NCI-H1417 treated with DMSO at 0.1 percent for 48 hours (cell line): Measurements from ENCODE around the gene RGS7.
"Not testable (repeated sequence)": the region's sequence is repeated elsewhere in the genome, so short reads cannot be mapped to it uniquely, and the experiment has no call there.

Source experiments
- DNase-seq: peaks from one replicate; lab custom pipeline; 2025; lab: John Stamatoyannopoulos, UW

Gene RGS7

DNA sequence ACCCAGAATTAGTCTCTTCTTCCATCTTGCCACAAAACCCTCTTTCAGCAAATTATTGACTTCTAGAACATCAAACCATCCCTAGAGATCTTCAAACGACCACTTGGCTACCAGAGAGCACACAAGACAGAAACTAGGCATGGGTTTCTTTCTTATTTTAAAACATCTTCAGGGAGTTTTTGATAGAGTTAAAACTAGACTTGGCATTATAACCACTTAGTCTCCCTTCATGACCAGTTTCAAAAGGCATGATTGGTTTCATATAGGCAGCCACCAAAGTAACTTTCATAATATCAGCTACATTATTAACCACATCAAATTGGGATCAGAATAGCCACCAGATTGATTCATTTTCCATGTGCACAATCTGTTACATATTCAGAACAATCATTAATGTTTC is 376.7 kb downstream of the RGS7 start:
- DNase-seq, result no peak

DNA sequence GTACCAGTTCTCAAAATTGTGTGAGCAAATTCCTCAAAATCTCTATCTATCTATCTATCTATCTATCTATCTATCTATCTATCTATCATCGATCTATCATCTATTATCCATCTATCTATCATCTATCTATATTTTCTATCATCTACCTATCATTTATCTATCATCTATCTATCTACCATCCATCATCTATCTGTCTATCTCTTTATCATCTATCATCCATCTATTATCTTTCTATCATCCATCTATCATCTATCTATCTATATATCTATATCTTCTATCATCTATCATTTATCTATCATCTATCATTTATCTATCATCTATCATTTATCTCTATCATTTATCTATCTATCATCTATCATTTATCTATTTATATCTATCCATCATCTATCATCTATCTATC is 380.3 kb downstream of the RGS7 start:
- no peak for DNase-seq

DNA sequence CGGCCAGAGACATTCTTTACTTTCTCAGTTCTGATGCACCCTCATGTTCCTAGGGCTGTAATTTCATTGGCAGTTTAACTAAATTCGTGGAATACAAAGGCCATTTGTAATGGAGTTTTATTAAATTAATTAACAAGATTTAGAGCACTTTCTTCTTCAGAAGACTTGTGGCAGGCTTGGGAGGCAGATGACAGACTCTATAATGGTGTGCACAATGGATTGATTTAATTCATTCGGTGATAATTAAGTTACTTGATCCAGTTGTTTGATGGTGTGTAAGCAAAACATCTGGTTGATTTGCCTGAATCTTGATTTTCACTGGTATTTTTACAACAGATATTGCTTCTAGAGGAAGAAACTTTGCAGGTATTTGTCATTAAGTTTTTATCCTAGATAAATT is 383.1 kb downstream of the RGS7 start:
- DNase-seq, result no peak

DNA sequence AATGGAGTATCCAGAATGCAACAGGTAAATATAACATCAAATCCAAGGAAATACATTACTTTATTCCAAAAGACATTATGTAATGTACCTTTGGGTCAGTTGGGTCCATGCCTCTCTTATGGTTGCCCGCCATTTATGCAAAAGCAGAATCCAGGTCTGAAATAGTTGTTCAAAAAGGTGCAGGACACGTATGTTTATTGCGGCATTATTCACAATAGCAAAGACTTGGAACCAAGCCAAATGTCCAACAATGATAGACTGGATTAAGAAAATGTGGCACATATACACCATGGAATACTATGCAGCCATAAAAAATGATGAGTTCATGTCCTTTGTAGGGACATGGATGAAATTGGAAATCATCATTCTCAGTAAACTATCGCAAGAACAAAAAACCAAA is 384.9 kb downstream of the RGS7 start:
- not testable (repeated sequence) for DNase-seq

DNA sequence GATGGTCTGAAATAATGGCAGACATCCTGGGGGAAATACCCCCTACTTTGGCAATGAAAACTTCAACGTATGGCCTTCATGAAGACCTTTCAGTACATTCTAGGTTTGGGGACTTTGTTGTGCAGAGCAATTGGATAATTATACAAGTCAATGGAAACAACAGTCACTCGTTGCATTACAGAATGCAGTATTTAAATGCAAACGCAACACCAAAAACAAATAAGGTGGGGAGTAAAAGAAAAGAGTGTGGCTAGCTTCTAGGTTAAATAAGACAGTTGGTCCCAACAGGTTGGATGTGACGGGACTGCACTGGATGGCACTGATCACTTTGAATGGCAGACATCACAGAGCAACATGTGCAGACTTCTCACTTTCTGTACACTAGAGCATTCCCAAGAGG is 386.8 kb downstream of the RGS7 start:
- no peak for DNase-seq

DNA sequence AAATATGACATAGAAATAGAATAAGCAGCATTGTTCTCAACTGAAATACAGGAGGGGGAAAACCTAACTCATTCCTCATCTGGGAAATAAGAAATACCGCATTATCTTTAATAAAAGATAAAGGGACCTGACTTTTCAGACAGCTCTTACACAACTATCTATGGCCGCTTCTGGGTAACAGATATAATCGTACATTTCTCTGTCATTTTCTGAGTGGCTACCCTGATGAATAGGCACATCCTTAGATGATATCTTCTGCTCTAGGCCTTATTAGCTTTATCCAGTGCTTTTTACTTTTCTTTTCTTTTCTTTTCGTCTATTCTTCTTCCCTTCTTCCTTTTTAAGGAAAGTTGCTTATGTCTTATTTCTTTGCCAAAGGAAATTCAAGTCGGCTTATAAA is 388.1 kb downstream of the RGS7 start:
- DNase-seq, result no peak

DNA sequence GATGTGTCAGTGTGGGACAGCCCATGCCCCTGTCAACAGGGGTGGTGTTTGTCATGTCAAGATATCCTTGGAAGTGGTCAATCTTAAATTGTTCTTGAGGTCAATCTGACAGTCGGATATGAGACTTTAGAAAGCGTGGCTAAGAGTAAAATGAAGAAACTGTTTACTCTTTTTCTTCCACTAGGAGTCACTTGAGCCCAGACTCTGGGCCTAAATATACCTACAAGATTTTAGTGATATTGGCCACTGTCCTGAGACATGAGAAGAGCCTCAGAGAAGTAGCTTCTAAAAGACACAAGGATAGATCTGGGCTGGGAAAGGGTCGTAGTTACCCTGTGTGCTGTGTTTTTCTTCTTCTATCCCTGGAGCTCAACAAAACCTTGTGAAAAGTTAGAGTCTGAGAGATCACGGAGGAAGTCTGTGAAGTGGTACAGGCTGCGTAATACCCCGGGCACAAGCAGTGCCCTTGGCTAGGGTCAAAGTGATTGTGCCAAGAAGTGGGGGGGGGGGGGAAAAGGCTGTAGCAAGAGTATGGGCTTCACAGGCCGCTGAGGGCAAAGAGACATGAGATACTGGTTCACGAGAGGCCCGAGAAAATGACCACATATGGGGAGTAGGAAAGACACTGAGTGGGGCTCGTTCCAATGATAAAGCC is 389.8 kb downstream of the RGS7 start:
- no peak for DNase-seq

DNA sequence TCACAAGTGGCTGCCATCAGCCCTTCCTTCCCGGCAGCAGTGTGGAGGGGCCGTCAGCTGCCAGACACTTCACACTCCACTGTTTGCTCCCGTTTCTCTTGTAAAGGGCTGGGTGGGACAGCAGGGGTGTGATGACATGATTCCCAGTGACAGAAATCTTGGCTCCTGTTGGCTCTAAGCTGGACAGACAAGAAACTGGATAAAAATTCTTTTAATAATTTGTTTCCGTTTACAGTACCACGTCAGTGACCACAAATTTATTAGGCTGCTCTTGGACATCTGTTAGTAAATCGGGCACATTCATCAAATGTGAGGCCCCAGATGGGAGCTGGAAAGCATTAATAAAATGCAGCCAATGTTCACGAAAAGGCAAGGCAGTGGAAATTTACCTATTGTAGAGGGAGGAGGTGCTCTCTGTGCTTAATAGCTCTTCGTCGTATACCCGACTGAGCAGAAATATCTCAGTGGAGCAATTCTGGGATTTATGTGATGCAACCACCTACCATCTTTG is 391.4 kb downstream of the RGS7 start:
- no peak for DNase-seq

DNA sequence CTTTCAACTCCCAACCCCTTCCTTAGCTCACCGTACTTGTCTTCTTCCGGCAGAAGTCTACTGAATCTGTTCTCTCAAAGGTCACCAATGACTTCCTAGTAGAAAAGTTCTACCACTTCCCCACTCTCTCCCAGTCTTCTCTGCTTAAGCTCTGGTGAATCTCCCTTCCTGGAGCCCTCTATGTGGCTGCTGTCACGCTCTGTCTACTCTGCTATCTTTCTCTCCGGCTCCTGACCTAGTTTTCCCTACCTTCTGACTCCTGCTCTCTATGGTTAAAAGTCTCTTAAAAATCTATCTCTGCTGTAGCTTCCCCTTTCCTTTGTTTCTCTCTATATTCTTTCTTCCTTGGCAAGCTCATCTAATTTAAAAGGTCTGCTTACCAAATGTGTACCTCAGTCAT is 394.9 kb downstream of the RGS7 start:
- DNase-seq, result no peak

DNA sequence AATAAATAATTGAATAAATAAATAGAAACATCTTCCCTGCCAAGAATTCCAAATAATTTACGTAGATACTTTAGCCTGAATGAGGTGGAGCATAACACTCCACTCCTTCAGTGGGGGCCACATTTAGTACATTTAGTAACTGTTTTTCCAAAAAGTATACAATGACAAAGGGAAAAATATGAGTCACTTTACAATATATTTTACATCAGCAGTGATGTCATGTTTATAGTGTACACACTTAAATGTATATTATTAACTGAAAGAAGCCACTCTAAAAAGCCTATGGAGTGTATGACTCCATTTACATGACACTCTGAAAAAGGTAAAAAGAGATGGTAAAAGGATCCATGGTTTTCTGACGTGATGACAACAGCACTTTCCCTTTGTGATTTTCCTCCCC is 400.6 kb downstream of the RGS7 start:
- no peak for DNase-seq

DNA sequence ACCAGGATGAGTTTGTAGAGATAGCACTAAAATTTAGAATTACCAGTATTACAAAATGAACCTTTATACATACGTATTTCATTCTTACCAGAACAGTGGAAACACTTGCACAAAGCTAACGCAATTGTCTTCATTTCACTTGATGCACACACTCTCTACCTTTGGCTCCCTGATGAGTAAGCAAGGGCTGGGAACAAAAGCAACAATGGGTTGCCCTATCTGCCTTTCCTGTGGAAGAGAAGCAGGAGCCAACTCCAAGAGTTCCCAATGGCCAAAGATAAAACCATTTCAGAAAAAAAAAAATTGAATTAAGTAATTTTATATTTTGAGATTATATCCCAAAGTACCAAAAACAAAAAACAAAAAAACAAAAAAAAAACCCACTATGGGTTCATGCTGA is 401.0 kb downstream of the RGS7 start:
- no peak for DNase-seq

DNA sequence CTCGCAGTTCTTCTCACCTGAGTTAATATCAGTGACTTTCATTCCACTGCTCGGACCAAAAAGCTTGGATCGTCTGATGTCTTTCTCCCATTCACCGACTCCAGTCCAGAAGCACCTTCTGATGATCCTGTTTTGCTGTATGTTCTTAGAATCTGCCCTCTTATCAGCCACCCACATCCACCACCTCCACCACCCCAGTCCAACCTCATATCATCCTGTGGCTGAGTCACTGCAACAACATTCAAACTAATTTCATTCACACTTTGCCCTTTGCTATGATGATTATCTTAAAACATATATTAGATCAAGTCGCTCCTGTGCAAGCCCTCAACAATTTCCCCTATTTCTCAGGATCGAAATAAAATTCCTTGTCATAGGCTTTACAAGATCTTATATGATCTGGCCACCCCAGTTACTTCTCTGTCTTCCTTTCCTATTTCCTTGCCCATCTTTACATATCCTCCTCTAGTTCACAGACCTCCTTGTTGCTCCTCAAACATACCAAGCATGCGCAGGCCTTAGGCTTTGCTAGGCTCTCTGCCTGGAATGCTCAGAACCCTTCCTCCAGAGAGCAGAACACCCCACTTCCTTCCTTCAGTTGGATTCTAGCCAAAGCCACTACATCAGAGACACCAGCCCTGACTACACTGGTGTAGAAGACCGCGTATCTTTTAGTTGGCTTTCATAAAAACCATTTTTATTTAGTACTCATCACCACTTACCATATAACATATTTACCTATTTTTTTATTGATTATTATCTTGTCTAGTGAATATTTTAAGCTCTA is 409.4 kb downstream of the RGS7 start:
- no peak for DNase-seq

DNA sequence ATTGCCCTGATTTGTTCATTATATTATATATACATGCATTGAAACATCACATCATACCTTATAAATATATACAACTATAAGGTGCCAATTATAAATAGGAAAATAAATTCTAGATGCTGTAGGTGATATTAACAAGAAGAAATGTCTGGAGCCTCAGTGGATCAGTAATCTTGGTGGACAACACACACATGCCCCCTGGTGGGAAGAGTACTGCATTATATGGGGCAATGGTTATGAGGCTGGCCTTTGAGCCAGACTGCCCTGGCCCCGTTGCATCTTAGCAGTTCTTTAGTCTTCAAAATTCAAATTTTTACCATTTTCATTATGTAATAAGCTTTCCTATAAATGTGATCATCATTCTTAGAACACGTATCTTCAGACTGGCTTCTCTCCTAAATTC is 410.1 kb downstream of the RGS7 start:
- no peak for DNase-seq

DNA sequence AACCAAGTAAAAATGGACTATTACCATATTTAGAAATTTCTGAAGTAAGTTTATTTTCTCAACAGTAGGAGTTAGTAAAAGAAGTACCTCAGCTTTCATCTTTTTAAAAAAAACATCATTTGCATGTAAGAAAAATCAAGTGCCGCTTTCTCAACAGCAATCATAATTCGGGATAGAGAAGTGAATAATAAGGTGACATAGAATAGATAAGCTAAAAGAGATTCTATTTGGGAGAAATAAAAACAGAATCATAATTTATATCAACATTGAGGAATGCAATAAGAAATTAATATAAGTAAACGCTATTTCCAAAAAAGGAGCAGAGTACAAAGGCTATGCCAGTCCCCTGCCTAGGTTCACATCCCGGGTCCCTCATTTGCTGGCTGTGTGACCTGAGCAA is 414.1 kb downstream of the RGS7 start:
- no peak for DNase-seq

DNA sequence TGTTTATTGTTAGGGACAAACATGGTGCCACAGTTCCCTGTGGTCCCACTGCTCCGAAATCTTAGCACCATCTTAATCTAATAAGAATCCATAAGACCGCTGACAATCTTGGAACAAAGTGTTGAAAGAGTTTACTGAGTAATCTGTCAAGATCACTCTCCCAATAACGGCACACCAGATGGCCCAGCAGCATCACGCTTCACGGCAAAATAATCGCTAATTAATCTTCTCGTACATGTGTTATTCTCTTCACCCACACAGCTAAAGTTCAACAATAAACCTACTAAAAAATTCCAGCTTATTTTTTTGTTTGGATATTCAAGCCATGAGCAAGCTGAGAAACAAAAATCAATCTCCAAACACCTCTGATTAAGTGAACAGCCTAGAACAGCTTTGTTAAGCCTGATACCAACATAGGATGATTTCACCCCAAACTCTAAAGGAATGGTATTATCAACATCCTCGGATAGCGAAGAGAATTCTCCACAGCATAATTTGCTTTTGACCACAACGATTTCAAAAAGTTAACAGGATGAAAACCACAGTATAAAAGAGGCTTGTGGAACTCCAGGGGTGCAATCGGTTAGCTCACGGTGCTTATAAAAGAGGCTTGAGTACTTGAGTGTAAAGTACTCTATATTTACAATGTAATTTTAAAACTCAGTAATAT is 415.2 kb downstream of the RGS7 start:
- DNase-seq, result no peak

DNA sequence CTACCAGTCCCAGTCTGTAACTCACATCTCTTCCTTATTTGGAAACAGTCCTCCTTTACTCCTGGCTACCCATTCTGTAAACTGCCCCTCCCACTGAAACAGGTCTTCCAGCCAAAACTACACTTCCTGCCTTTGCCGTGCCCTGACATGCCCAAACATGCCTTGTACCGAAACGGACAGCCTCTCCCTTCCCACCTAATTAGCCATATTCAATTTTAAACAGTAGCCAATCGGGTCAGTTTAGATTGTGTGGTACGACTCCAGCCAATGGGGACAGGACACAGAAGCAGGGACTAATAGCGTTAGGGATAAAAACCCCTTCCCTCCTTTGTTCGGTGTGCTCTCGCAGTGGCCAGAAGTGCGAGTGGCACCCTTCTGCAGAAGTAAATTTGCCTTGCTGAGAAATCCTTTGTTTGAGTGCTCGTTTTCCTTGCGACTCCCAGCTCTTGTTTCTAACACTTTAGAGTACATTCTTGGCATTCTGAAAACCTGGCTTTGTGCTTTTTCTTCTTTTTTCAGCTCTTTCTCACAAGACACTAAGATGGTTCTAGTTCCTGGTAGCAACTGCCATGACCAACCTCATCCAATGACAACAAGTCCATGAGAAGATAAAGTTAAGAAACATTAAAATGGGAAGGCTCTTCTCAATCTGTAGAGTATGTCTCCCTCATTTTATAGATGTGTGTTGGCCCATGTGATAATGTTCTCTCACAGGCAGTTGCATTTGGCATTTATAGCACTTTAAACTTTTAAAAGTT is 419.9 kb downstream of the RGS7 start:
- no peak for DNase-seq

DNA sequence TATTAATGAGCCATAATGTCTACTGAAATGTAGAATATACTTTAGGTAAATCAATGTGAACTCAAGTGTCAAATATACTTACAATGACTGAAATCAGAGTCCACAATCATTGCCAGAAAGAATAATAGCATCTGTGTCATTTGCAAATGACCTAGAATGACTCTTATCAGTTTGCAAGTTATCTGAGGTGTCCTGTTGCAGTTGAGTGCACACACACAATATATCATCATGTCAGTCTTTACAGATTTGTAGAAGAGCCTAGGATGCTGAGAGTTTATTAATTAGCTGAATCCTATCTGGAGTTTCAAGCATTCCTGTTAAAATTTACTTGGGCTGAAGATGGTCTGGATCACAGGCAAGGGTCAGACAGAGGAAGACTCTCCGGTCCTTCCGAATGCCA is 421.1 kb downstream of the RGS7 start:
- no peak for DNase-seq

DNA sequence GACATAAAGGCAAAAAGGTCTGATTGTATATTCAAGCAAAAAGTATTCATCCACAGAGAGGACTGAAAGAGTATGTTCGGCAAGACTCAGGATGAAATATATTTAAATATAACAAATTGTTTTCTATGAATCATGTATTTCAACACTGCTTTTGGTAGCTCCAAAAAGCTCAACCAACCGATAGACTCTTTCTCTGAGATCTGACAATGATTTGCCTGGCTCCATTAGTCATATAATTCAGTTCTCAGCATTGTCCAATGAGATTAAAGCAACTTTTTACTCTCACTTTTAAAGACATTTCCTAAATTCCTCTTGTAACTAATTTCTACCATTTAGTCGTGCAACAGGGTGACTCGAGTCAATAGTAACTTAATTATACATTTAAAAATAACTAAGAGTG is 426.0 kb downstream of the RGS7 start:
- DNase-seq, result no peak

DNA sequence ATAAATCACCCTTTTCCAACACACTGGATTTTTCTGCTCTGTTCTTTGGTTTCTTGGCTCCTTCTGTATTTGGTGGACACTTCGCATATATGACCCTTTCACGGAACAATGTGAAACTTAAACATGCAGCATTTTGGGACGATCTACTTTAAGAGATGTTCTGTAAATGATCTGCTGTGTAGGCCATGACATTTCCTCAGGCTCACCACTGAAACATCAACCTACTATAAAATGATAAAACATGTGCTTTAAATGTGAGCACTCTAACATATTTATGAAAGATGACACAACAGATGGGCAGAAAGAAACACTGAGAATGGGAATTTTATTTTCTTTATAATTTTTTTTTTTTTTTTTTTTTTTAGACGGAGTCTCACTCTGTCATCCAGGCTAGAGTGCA is 428.7 kb downstream of the RGS7 start:
- DNase-seq, result no peak

DNA sequence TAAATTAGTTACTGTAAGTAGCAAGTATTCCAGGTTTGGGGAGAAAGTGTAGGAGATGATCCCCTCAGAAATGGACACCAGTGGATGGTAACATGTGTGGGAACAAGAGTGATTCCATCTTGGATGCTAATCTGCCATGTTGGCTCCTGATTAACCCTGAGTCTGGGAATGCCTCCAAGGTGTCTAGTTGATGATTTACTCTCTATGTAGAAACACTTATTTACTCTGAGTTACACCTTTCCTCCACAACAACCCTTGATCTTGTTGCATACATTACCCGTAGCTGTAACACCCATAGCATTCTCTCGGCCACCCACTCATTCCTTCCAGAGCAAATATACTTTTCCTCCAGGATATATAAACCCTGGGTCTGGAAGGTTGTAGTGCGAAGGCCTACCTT is 429.2 kb downstream of the RGS7 start:
- no peak for DNase-seq

DNA sequence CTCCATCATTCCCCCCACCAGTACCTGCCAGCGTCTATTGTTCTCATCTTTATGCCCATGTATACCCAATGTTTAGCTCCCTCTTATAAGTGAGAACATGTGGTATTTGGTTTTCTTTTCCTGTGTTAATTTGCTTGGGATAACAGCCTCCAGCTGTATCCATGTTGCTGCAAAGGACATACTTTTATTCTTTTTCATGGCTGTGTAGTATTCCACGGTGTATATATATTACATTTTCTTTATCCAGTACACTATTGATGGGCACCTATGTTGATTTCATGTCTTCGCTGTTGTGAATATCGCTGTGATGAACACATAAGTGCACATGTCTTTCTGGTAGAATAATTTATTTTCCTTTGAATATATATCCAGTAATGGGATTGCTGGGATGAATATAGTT is 431.7 kb downstream of the RGS7 start:
- no peak for DNase-seq

DNA sequence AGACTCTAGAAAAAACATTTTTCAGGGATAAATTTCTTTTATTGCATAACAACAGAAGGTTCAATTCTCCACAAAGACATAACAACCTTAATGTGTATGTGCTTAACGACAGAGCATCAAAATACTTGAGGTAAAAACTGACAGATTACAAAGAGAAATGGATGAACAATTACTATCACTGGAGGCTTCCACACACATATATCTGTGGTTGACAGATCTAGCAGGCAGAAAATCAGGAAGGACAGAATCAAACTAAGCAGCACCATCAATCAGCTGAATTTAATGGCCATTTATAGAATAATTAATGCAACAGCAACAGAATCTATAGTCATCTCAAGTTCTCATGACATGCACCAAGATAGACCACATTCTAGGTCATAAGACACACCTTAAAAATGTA is 439.0 kb downstream of the RGS7 start:
- DNase-seq, result no peak

DNA sequence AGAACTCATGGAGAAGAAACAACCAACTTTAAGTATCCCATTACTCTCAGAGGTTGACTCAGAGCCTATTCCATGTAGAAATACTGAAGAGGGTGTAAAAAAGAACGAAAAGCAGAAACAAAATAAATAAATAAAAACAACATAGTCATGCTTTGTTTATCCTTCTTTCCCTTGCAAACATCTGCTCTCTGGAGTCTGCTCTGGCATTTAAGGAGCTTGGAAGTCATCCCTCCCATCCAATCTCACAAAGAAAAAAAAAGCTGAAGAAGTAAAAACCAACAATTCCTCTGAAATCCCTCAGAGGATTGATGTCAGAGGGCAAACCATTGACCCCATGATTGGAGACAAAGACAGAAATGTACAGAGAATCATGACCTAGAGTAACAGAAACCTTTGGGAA is 442.5 kb downstream of the RGS7 start:
- DNase-seq, result no peak
